Esophagus muscularis mucosa (tissue), 4 donors: ENCODE measurements around the gene PLEKHA8. TPM values are rescaled to one million over a fixed set of nuclear protein-coding genes. Genes with fewer than 3 reads are reported as not detected.

Experiments used
- DNase-seq: peaks from one replicate; pipeline ENCODE4 v3.0.0-alpha.2; 2017; ENCODE audit errors: extremely low spot score
- H3K27ac ChIP-seq, 4 donors: fragments of 200-600 bp; sonication (generic); replicated peaks in 1 of 4; 1 replicate in 3 of 4; 2 replicates in 1 of 4; pipeline ENCODE4 v1.5.1; 2016 to 2019; ENCODE audit warnings: mild to moderate bottlenecking in 1 of 4
- H3K27me3 ChIP-seq, 4 donors: fragments of 200-600 bp; sonication (generic); one replicate each; pipeline versions ENCODE4 v1.5.1 to v1.6.0; 2016 to 2019
- H3K36me3 ChIP-seq, 4 donors: fragments of 200-600 bp; sonication (generic); one replicate each; pipeline ENCODE4 v1.5.1; 2016 to 2019
- H3K4me1 ChIP-seq, 4 donors: fragments of 200-600 bp; sonication (generic); one replicate each; pipeline ENCODE4 v1.5.1; 2016 to 2019
- H3K4me3 ChIP-seq, 4 donors: fragments of 200-600 bp; sonication (generic); 1 replicate in 2 of 4; 2 replicates in 2 of 4; pipeline ENCODE4 v1.5.1; 2016 to 2019; ENCODE audit warnings: mild to moderate bottlenecking in 4 of 4, moderate library complexity in 1 of 4
- H3K9me3 ChIP-seq, 4 donors: fragments of 200-600 bp; sonication (generic); 1 replicate in 3 of 4; 2 replicates in 1 of 4; pipeline ENCODE4 v1.5.1; 2016 to 2019
- EP300 ChIP-seq: sonication (generic); formaldehyde crosslinking; IDR thresholded peaks from one replicate; pipeline ENCODE4 v1.6.1; 2017; ENCODE audit warnings: antibody characterized with exemption
- POLR2A ChIP-seq: fragments of 450-650 bp; IDR thresholded peaks from one replicate; pipeline ENCODE4 v1.6.1; 2017; ENCODE audit warnings: antibody characterized with exemption, moderate library complexity, mild to moderate bottlenecking, low read depth
- POLR2AphosphoS5 ChIP-seq, 2 donors: sonication (generic); formaldehyde crosslinking; IDR thresholded peaks; one replicate each; pipeline ENCODE4 v1.6.1; 2017; ENCODE audit warnings: antibody characterized with exemption in 2 of 2
- WGBS: methylation state at CpG from one replicate; pipeline ENCODE4 v1.1.5; 2018; 5-methylcytosine and 5-hydroxymethylcytosine counted together
- intact Hi-C: fragments of 100-400 bp; cut with DNase I; formaldehyde crosslinking; loops from one replicate; pipeline ENCODE4 v1.15.1; 2023
- small RNA-seq, 3 donors: library from RNA; depleted of rRNA; stranded (forward); fragments of <200 nt; gene quantifications; one replicate each; pipeline ENCODE3, GENCODE V24; 2016
- total RNA-seq, 4 donors: library from RNA; depleted of rRNA; stranded (reverse); fragments of >200 nt; gene quantifications; one replicate each; pipeline versions ENCODE4 v1.1.0 to v1.2.1, GENCODE V29; 2016
- TF ChIP-seq, protein P1 (sequence below), 3 experiments: fragments of 200-600 bp in 2 of 3; fragments of 450-650 bp in 1 of 3; sonication (generic) in 2 of 3; IDR thresholded peaks; one replicate each; pipeline ENCODE4 v1.5.1; 2017 to 2019; ENCODE audit warnings: antibody characterized with exemption in 3 of 3, mild to moderate bottlenecking in 2 of 3, moderate library complexity in 1 of 3

Gene PLEKHA8
- total RNA-seq, 4 donors from 2014 or later: 6.6 to 11.9 (median 10.2) TPM

DNA sequence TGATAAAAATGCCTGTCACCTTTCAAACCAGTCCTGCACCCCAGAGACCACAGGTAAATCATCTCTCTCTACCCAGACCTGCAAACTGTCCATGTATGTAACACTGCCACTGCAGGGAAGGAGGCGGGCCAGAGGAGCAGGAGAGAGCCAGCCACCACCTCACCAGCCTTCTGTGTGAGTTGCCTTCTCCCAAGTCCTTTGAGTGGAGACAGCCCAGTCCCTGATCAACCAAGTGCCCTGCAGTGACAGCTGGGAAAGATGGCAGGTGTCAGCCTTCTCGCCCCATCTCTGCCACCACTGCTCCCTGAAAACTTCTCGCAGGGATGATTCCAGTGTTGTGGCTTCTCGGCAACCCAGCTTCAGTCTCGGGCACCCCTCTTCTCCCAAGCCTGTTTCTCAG is 149.0 kb downstream of the PLEKHA8 start:
- peaks cover 49 to 87% (median 78%) of the 10 kb centered on the region in 4 donors for H3K4me1 ChIP-seq
- H3K27me3 ChIP-seq: no peaks in the 10 kb centered on the region
- no peak for DNase-seq
- TF ChIP-seq POLR2A (no peak), EP300 (no peak), POLR2AphosphoS5 (IDR thresholded peaks at IDR 0.05) (no peak)
- TF ChIP-seq, protein P1, sequence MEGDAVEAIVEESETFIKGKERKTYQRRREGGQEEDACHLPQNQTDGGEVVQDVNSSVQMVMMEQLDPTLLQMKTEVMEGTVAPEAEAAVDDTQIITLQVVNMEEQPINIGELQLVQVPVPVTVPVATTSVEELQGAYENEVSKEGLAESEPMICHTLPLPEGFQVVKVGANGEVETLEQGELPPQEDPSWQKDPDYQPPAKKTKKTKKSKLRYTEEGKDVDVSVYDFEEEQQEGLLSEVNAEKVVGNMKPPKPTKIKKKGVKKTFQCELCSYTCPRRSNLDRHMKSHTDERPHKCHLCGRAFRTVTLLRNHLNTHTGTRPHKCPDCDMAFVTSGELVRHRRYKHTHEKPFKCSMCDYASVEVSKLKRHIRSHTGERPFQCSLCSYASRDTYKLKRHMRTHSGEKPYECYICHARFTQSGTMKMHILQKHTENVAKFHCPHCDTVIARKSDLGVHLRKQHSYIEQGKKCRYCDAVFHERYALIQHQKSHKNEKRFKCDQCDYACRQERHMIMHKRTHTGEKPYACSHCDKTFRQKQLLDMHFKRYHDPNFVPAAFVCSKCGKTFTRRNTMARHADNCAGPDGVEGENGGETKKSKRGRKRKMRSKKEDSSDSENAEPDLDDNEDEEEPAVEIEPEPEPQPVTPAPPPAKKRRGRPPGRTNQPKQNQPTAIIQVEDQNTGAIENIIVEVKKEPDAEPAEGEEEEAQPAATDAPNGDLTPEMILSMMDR (IDR thresholded peaks at IDR 0.05): no peak
- no peaks in the 10 kb centered on the region for H3K9me3 ChIP-seq
- H3K27ac ChIP-seq: no peak overlapping the region
- no peaks in the 10 kb centered on the region for H3K36me3 ChIP-seq
- 98% methylated on average over 5 of the region's 5 CpGs for WGBS
- intact Hi-C loops: no loop called here
- no peak overlapping the region for H3K4me3 ChIP-seq

GRCh38 chr7:30177965-30178364 is 149.8 kb downstream of the PLEKHA8 start:
- H3K27ac ChIP-seq: peak overlapping the region in 1 of 4 donors; percentile 12
- WGBS: 42% methylated on average over 3 of the region's 3 CpGs

DNA sequence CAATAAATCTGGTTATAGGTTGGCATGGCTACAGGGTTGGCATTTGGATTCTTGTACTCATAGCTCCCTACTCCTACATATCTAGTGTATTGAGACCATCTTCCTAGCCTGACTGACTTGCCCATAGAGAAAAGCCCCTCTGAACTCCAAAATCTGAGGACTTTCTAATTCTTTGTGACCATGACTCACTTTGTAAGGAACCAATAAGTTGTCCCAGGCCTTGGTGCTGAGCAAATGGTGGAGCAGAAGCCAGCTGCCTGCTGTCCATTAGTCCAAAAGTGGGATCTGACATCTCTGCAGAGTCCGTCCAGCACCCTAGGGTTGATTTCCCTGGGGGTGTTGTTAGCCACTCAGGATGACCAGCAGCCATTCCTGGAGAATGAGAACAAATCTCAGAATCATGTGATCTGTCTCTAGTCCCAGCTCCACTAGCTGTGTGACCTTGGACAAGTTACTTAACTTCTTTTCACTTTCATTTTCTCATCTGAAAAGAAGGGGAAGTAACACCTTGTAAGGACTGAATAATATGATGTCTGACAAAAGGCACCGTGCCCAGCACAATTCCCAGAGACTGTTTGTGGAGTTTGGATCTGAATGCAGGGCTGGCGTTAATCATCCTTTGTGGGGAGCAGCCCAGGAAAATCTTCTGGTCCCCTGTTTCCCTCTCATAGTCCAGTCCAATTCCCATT is 150.7 kb downstream of the PLEKHA8 start:
- intact Hi-C loops: no loop called here
- Histone ChIP-seq H3K4me3 (no peak overlapping the region), H3K9me3 (no peaks in the 10 kb centered on the region), H3K27me3 (no peaks in the 10 kb centered on the region), H3K36me3 (no peaks in the 10 kb centered on the region), H3K4me1 (peaks cover 38 to 80% (median 71%) of the 10 kb centered on the region in 4 donors), H3K27ac (peak overlapping the region in 2 of 4 donors; percentile 5 to 26)
- 57% methylated on average over 3 of the region's 3 CpGs for WGBS
- no peak for TF ChIP-seq EP300
- TF ChIP-seq, protein P1 (IDR thresholded peaks at IDR 0.05): no peak
- no peak for TF ChIP-seq POLR2A
- no peak for TF ChIP-seq POLR2AphosphoS5 (IDR thresholded peaks at IDR 0.05)
- DNase-seq: no peak

More at GRCh38 chr7:30177965-30178364, 149.8 kb downstream of the PLEKHA8 start:
- H3K4me1 ChIP-seq: peaks cover 47 to 80% (median 76%) of the 10 kb centered on the region in 4 donors
- DNase-seq: no peak
- H3K36me3 ChIP-seq: no peaks in the 10 kb centered on the region
- no peak overlapping the region for H3K4me3 ChIP-seq
- no peaks in the 10 kb centered on the region for H3K9me3 ChIP-seq
- H3K27me3 ChIP-seq: no peaks in the 10 kb centered on the region
- TF ChIP-seq POLR2A (no peak), POLR2AphosphoS5 (IDR thresholded peaks at IDR 0.05) (no peak), EP300 (no peak)
- TF ChIP-seq, protein P1 (IDR thresholded peaks at IDR 0.05): no peak
- intact Hi-C loops: no loop called here

Small RNA genes lying within 50 kb of the gene (small RNA-seq; reads per million reads assigned to genes)
- gene RPS27P16: 0 reads per million in 3 donors

Other genes with a start within 250 kb of the PLEKHA8 start
- gene WIPF3, start 221.9 kb upstream of the PLEKHA8 start, total RNA-seq: 10 to 100 TPM in 1 of 4 donors, 1 to 10 TPM in 3; 3.3 to 10.4 (median 6.2) TPM
- gene SCRN1, start 38.6 kb upstream of the PLEKHA8 start, total RNA-seq: 100 to 1,000 TPM in 1 of 4 donors, 10 to 100 TPM in 3; 63.6 to 105 (median 83.8) TPM
- 1 to 10 TPM; 6.3 to 8.3 (median 7.0) TPM for gene FKBP14, start 1.7 kb upstream of the PLEKHA8 start, total RNA-seq
- gene MTURN, start 106.6 kb downstream of the PLEKHA8 start, total RNA-seq: 100 to 1,000 TPM; 158 to 249 (median 196) TPM